Testis (tissue), 3 donors: ENCODE results near the gene MDP1. TPM values are rescaled to one million over a fixed set of nuclear protein-coding genes. Genes with fewer than 3 reads are reported as not detected.

ENCODE experiments used
- DNase-seq: peaks from one replicate; pipeline ENCODE4 v3.0.0-alpha.2; 2019
- H3K27ac ChIP-seq, 2 donors: fragments of 200-600 bp; sonication (generic); one replicate each; pipeline ENCODE4 v1.5.1; 2019
- H3K27me3 ChIP-seq: fragments of 200-600 bp; sonication (generic); one replicate; pipeline ENCODE4 v1.5.1; 2019
- H3K36me3 ChIP-seq: fragments of 200-600 bp; sonication (generic); one replicate; pipeline ENCODE4 v1.5.1; 2017; ENCODE audit warnings: low read depth; ENCODE audit errors: missing control alignments
- H3K4me1 ChIP-seq: fragments of 200-600 bp; sonication (generic); one replicate; pipeline ENCODE4 v1.5.1; 2019
- H3K4me3 ChIP-seq, 2 donors: fragments of 200-600 bp; sonication (generic); one replicate each; pipeline ENCODE4 v1.5.1; 2017 to 2019
- H3K9me3 ChIP-seq: fragments of 200-600 bp; sonication (generic); one replicate; pipeline ENCODE4 v1.5.1; 2017
- CTCF ChIP-seq, 3 experiments: fragments of 450-650 bp in 2 of 3; fragments of 200-600 bp in 1 of 3; sonication (generic) in 1 of 3; IDR thresholded peaks; one replicate each; pipeline ENCODE4 v1.5.1; 2016 to 2019; ENCODE audit warnings: antibody characterized with exemption in 3 of 3, mild to moderate bottlenecking in 2 of 3, moderate library complexity in 1 of 3
- POLR2A ChIP-seq: fragments of 450-650 bp; IDR thresholded peaks from one replicate; pipeline ENCODE4 v1.6.1; 2017; ENCODE audit warnings: antibody characterized with exemption, mild to moderate bottlenecking, moderate library complexity
- WGBS, 2 donors: methylation state at CpG; one replicate each; pipeline ENCODE4 v1.1.5; 2018; 5-methylcytosine and 5-hydroxymethylcytosine counted together
- intact Hi-C: fragments of 100-400 bp; cut with DNase I; formaldehyde crosslinking; loops from one replicate; pipeline ENCODE4 v1.15.1; 2023; ENCODE audit warnings: low total_unique reads
- polyA plus RNA-seq: library from polyadenylated mRNA; stranded (reverse); fragments of 350-450 nt; fragmentation: Illumina TruSeq; extraction: RNeasy Lipid Tissue Mini Kit (QIAGEN cat#74804); gene quantifications from one replicate; pipeline ENCODE4 v1.2.3, GENCODE V29; 2014; ENCODE audit warnings: low read depth, low replicate concordance; ENCODE audit not compliant: insufficient read depth
- total RNA-seq, 2 donors: library from RNA; depleted of rRNA; stranded (reverse); fragments of >200 nt; gene quantifications; one replicate each; pipeline ENCODE4 v1.2.3, GENCODE V29; 2016

Gene MDP1
- total and polyA plus RNA-seq, 3 donors from 2014 or later, result 17.3 to 20.1 (median 19.5) TPM

DNA sequence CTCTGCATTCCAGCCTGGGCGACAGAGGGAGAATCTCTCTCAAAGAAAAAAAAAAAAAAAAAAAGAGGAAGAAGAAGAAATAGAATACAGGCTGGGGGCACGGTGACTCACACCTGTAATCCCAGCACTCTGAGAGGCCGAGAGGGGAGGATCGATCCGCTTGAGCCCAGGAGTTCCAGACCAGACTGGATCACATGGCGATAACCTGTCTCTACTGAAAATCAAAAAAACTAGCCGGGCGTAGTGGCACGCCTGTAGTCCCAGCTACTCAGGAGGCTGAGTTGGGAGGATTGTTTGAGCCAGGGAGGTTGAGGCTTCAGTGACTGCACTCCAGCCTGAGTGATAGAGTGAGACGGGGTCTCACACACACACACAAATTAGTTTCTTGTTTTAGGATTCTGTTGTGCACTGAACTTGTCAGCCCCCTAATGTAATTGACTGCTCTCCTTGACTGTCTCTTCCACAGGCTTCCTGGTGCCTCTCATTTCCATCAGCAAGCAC, 27.5 kb upstream of the MDP1 start:
- DNase-seq, result no peak
- intact Hi-C loops, result loop anchor here (5.0 kb wide), 1 partner anchor 59 kb away; no protein-coding TSS in a partner anchor
- WGBS, 2 donors, result 28 to 50% methylated on average over 10 of the region's 10 CpGs

DNA sequence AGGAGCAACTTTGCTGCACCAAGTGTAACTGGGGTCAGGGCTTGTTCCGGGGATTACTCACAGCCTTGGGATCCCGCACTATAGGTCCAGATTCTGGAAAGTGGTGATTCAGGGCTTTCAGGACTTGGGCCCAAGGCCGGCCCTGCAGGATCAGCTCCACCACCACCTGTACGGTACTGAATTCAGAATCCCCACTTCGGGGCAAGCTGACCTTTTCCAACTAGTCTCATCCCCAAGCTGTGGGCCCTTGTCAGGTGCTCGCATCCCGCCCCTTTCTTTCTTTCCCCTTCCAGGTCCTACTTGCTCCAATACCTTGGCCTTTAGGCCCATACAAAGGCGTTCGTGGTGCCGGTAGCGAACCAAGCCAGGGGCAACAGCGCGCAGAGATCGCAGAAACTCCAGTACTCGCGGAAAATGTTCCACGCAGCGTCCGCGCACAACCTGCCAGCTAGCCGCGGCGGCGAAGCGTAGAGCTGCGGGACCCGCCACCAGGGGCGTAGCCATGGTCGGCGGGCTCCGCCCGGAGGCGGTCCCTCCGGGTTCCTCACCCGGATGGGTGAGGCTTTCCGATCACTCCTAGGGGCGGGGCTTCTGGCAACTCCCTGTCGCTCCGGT, 26.1 kb upstream of the MDP1 start:
- intact Hi-C loops, result loop anchor here (5.0 kb wide), 1 partner anchor 60 kb away; no protein-coding TSS in a partner anchor
- peak overlapping the region; percentile 72 for H3K4me3 ChIP-seq
- H3K9me3 ChIP-seq, result no peaks in the 10 kb centered on the region
- 0 to 3% methylated on average over 18 to 27 of the region's 39 CpGs for WGBS, 2 donors
- peak overlapping the region; percentile 94 to 97 for H3K27ac ChIP-seq
- peak; percentile 93 for DNase-seq
- H3K36me3 ChIP-seq, result no peaks in the 10 kb centered on the region
- TF ChIP-seq CTCF (IDR thresholded peaks at IDR 0.05) (peak; percentile 58 to 66 (median 65)), POLR2A (no peak)
- H3K4me1 ChIP-seq, result peaks cover 18% of the 10 kb centered on the region
- no peaks in the 10 kb centered on the region for H3K27me3 ChIP-seq

More for the DNA sequence above, 27.5 kb upstream of the MDP1 start:
- TF ChIP-seq POLR2A, result no peak
- no peak for TF ChIP-seq CTCF (IDR thresholded peaks at IDR 0.05)
- Histone ChIP-seq H3K36me3 (no peaks in the 10 kb centered on the region), H3K27ac (peak overlapping the region; percentile 94 to 97), H3K27me3 (no peaks in the 10 kb centered on the region), H3K4me3 (peak overlapping the region; percentile 72), H3K4me1 (peaks cover 18% of the 10 kb centered on the region), H3K9me3 (no peaks in the 10 kb centered on the region)

DNA sequence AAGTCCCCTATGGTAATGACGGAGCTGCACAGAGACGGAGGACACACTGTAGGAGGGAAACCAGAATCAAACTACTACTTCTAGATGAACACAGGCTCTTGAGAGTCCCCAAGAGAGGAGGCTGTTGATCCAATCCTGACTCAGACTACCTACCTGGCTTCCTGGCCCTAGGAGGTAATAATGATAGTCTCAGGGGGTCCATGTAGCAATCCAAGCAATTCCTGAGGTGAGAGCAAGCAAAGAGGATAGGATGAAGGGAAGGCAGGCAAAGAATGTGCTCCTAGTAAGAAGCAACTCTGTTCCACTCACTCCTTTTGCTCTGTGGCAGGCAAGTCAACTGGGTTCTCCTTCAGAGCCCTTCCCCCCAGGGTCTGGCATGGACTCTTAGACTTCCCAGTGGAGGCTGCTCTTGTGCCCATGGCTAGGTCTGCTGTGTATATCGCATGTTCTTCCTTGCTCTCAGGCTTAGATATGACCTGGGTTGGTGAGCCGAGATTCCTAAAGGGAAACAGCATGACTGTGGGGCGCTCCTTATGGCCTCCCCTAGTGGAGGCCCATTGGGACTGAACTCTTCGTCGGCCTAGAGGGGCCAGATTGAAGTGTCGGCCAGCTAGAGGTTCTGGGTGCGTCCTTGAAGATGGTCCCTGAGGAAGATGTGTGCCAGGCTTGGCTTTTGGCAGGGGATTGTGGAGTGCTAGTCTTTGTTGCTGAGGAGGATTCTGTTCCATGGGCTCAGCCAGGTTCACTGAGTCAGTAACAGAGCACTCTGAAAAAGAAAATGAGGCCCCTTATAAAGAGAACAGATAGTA, 24.4 kb upstream of the MDP1 start:
- H3K4me1 ChIP-seq, result peaks cover 18% of the 10 kb centered on the region
- no peaks in the 10 kb centered on the region for H3K9me3 ChIP-seq
- 65 to 79% methylated on average over 9 of the region's 9 CpGs for WGBS, 2 donors
- intact Hi-C loops, result loop anchor here (5.0 kb wide), 1 partner anchor 62 kb away; no protein-coding TSS in a partner anchor
- DNase-seq, result no peak
- no peak for TF ChIP-seq CTCF (IDR thresholded peaks at IDR 0.05)
- no peak for TF ChIP-seq POLR2A
- no peaks in the 10 kb centered on the region for H3K36me3 ChIP-seq
- no peak overlapping the region for H3K4me3 ChIP-seq
- H3K27ac ChIP-seq, result peak overlapping the region in 1 of 2 donors; percentile 37
- H3K27me3 ChIP-seq, result no peaks in the 10 kb centered on the region

DNA sequence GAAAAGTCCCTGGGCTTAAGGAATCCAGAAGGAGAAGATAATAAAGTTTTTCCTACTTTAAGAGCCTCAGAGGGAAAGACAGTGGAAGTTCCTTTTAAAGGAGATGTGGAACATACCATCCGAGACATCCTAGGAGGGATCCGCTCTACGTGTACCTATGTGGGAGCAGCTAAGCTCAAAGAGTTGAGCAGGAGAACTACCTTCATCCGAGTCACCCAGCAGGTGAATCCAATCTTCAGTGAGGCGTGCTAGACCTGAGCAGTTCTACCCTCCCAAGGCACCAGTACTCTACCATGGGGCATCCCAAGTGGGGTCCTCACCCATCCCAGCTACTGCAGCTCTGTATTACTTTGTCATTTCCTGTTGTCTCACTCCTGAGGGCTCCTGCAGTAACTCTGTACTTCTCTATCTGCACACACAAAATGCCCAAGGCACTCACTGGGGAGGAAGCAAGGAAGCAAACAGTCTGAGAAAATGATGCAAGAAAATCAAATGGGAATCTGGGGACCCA, 22.7 kb upstream of the MDP1 start:
- Histone ChIP-seq H3K27ac (no peak overlapping the region), H3K9me3 (no peaks in the 10 kb centered on the region), H3K4me3 (no peak overlapping the region), H3K36me3 (no peaks in the 10 kb centered on the region), H3K4me1 (peaks cover 22% of the 10 kb centered on the region), H3K27me3 (no peaks in the 10 kb centered on the region)
- no peak for DNase-seq
- WGBS, 2 donors, result 88 to 92% methylated on average over 5 of the region's 5 CpGs
- TF ChIP-seq POLR2A, result no peak
- TF ChIP-seq CTCF (IDR thresholded peaks at IDR 0.05), result no peak
- intact Hi-C loops, result no loop called here
